GM23248 (cell line): ENCODE results near the gene STAG1.

Experiments used
- EZH2 ChIP-seq: fragments of 200-600 bp; sonication (generic); IDR thresholded peaks from 2 replicates; pipeline ENCODE4 v1.6.1; 2018; ENCODE audit warnings: antibody characterized with exemption, mild to moderate bottlenecking; ENCODE audit not compliant: insufficient read depth, poor library complexity, severe bottlenecking
- EZH2phosphoT487 ChIP-seq: fragments of 200-600 bp; sonication (generic); IDR thresholded peaks from 2 replicates; pipeline ENCODE4 v1.6.1; 2018; ENCODE audit warnings: antibody characterized with exemption, moderate library complexity, mild to moderate bottlenecking, low read depth; ENCODE audit not compliant: insufficient read depth

- TF ChIP-seq EZH2 (no peak), EZH2phosphoT487 (no peak)
Measured at GRCh38 chr3:136378011-136378410, 374.2 kb downstream of the STAG1 start.
